Calu3 (cell line): Measurements from ENCODE around the gene CSH2. TPM values are rescaled to one million over a fixed set of nuclear protein-coding genes. Genes with fewer than 3 reads are reported as not detected.

Source experiments
- BruUV-seq: library from RNA; stranded (reverse); fragments of 400-500 nt; replicated peaks from 2 replicates; lab custom pipeline; 2021; lab: Mats Ljungman, UMichigan
- CTCF ChIA-PET: fragments of 300-600 bp; sonication (Branson Sonifier 250); formaldehyde crosslinking; loops from one replicate; lab custom pipeline; 2022; ENCODE audit warnings: antibody characterized with exemption; lab: Charles Lee
- DNase-seq: peaks from one replicate; pipeline ENCODE4 v3.0.0; 2022
- H3K27ac Mint-ChIP-seq: one replicate; pipeline ENCODE4 v1.8.0; 2022; ENCODE audit warnings: mixed read lengths; ENCODE audit not compliant: unreplicated experiment
- H3K27me3 Mint-ChIP-seq: one replicate; pipeline ENCODE4 v1.8.0; 2022; ENCODE audit warnings: mixed read lengths; ENCODE audit not compliant: unreplicated experiment
- H3K36me3 Mint-ChIP-seq: one replicate; pipeline ENCODE4 v1.8.0; 2022; ENCODE audit warnings: mild to moderate bottlenecking, moderate library complexity, mixed read lengths; ENCODE audit not compliant: insufficient read depth, unreplicated experiment
- H3K4me1 Mint-ChIP-seq: one replicate; pipeline ENCODE4 v1.8.0; 2022; ENCODE audit warnings: mild to moderate bottlenecking, low read depth, mixed read lengths; ENCODE audit not compliant: unreplicated experiment
- H3K4me3 Mint-ChIP-seq: one replicate; pipeline ENCODE4 v1.8.0; 2022; ENCODE audit warnings: mild to moderate bottlenecking, low read depth, moderate library complexity, mixed read lengths; ENCODE audit not compliant: unreplicated experiment
- H3K9me3 Mint-ChIP-seq: one replicate; pipeline ENCODE4 v1.8.0; 2022; ENCODE audit warnings: low read depth, mixed read lengths; ENCODE audit not compliant: unreplicated experiment
- intact Hi-C: fragments of 100-400 bp; cut with micrococcal nuclease; formaldehyde crosslinking; loops from one replicate; pipeline ENCODE4 v1.10.0; 2022; ENCODE audit not compliant: unreplicated experiment
- total RNA-seq: library from RNA; stranded (reverse); gene quantifications from 2 replicates; pipeline ENCODE4 v1.2.3, GENCODE V29; 2022
- TF ChIP-seq, protein P1 (sequence below): fragments of 200-600 bp; IDR thresholded peaks from one replicate; pipeline ENCODE4 v1.8.0; 2022; ENCODE audit warnings: antibody characterized with exemption; ENCODE audit not compliant: unreplicated experiment

CSH2 gene
- total RNA-seq, 1 experiment from 2014 or later = not detected

DNA sequence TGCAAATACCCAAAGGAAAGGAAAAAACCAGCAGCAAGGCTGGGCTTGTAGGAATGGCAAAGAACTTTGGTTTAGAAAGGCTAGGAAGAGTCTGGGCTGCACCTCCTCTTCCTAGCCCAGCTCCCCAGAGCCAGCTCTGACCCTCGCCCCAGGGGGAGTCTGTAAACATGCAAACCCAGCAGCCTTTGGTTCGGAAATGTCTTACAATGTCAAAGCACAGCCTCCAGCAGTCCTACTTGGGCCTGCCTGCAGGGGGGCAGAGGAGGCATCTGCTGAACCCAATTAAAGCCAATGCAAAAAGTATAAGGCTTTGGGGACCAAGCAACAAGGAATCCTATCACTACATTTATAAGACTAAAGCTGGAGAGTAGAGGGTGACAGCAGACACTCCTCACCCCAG is 41.0 kb downstream of the CSH2 start:
- TSS peak; percentile 31 for BruUV-seq

DNA sequence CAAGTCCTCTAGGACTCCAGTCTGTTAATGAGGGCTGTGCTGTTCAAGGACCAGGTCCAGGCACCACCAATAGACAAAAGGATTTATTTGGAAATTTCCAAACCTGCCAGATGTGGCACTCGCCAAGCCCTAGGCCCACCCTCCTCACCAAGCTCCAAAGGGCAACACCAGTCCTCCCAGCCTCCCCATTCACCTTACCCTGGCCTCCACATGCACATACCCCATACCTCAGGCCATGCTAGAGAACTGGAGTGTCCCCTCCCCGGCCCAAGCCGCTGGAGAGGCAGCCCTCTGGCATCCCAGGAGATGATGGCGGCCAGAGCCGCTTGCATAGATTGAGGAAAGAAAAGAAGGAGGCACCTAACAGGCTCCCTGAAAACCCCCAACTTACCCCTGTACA is 41.5 kb downstream of the CSH2 start:
- Mint-ChIP-seq H3K27me3 (no peaks in the 10 kb centered on the region), H3K9me3 (no peaks in the 10 kb centered on the region), H3K4me1 (peaks cover 11% of the 10 kb centered on the region), H3K4me3 (no peak overlapping the region), H3K27ac (no peak overlapping the region), H3K36me3 (peaks cover 37% of the 10 kb centered on the region)
- TF ChIP-seq, protein P1, sequence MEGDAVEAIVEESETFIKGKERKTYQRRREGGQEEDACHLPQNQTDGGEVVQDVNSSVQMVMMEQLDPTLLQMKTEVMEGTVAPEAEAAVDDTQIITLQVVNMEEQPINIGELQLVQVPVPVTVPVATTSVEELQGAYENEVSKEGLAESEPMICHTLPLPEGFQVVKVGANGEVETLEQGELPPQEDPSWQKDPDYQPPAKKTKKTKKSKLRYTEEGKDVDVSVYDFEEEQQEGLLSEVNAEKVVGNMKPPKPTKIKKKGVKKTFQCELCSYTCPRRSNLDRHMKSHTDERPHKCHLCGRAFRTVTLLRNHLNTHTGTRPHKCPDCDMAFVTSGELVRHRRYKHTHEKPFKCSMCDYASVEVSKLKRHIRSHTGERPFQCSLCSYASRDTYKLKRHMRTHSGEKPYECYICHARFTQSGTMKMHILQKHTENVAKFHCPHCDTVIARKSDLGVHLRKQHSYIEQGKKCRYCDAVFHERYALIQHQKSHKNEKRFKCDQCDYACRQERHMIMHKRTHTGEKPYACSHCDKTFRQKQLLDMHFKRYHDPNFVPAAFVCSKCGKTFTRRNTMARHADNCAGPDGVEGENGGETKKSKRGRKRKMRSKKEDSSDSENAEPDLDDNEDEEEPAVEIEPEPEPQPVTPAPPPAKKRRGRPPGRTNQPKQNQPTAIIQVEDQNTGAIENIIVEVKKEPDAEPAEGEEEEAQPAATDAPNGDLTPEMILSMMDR = no peak
- no TSS peak for BruUV-seq
- CTCF ChIA-PET = no interaction called here
- intact Hi-C loops = no loop called here
- no peak for DNase-seq

More for the DNA sequence above, 41.0 kb downstream of the CSH2 start:
- H3K9me3 Mint-ChIP-seq = no peaks in the 10 kb centered on the region
- H3K27ac Mint-ChIP-seq = no peak overlapping the region
- H3K4me1 Mint-ChIP-seq = peaks cover 11% of the 10 kb centered on the region
- no peaks in the 10 kb centered on the region for H3K27me3 Mint-ChIP-seq
- intact Hi-C loops = no loop called here
- CTCF ChIA-PET = no interaction called here
- peaks cover 32% of the 10 kb centered on the region for H3K36me3 Mint-ChIP-seq
- DNase-seq = no peak
- no peak overlapping the region for H3K4me3 Mint-ChIP-seq
- TF ChIP-seq, protein P1 = no peak

DNA sequence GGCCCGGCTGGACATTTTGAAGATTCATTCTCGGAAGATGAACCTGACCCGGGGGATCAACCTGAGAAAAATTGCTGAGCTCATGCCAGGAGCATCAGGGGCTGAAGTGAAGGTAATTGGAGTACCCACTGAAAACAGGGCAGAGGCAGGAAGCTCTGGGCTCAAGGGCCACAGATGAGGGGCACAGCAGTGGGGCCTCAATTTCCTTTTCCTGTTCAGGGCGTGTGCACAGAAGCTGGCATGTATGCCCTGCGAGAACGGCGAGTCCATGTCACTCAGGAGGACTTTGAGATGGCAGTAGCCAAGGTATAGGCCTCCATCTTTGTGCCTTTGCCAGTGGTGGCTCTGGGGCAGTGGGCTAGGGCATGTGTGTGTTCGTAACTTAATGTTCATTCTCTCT is 42.0 kb downstream of the CSH2 start:
- Mint-ChIP-seq H3K4me1 (peaks cover 11% of the 10 kb centered on the region), H3K4me3 (no peak overlapping the region), H3K27ac (no peak overlapping the region), H3K9me3 (no peaks in the 10 kb centered on the region), H3K27me3 (no peaks in the 10 kb centered on the region), H3K36me3 (peaks cover 42% of the 10 kb centered on the region)
- no TSS peak for BruUV-seq
- intact Hi-C loops = no loop called here
- CTCF ChIA-PET = no interaction called here
- DNase-seq = no peak
- TF ChIP-seq, protein P1 = no peak

DNA sequence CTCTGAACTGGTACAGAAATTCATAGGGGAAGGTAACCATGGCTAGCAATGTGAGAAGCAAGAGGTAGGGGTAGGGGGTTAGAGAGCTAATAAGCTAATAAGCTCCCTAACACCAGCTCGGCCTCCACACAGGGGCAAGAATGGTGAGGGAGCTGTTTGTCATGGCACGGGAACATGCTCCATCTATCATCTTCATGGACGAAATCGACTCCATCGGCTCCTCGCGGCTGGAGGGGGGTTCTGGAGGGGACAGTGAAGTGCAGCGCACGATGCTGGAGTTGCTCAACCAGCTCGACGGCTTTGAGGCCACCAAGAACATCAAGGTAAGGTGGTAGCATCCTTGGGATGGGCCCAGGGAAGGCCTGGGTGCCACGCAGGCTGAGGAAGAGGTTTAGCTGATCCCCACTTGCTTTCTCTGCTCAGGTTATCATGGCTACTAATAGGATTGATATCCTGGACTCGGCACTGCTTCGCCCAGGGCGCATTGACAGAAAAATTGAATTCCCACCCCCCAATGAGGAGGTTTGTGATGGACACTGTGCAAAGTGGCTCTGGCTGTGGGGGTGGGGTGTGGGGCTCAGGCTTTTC is 42.5 kb downstream of the CSH2 start:
- intact Hi-C loops = no loop called here
- TF ChIP-seq, protein P1 = no peak
- BruUV-seq = TSS peak; percentile 35
- CTCF ChIA-PET = no interaction called here
- Mint-ChIP-seq H3K27ac (no peak overlapping the region), H3K9me3 (no peaks in the 10 kb centered on the region), H3K4me3 (no peak overlapping the region), H3K36me3 (peaks cover 47% of the 10 kb centered on the region), H3K4me1 (peaks cover 11% of the 10 kb centered on the region), H3K27me3 (no peaks in the 10 kb centered on the region)
- no peak for DNase-seq
